Glutamatergic neuron (in vitro differentiated cells): ENCODE results near the gene LRRC8C. TPM values are rescaled to one million over a fixed set of nuclear protein-coding genes. Genes with fewer than 3 reads are reported as not detected.

ENCODE experiments used
- DNase-seq: peaks from one replicate; pipeline ENCODE4 v3.0.0; 2022
- H3K27ac Mint-ChIP-seq: one replicate; pipeline ENCODE4 v1.8.0; 2020; ENCODE audit warnings: mild to moderate bottlenecking, mixed read lengths, inconsistent platforms; ENCODE audit not compliant: unreplicated experiment
- H3K27me3 Mint-ChIP-seq: one replicate; pipeline ENCODE4 v1.8.0; 2020; ENCODE audit warnings: mild to moderate bottlenecking, moderate library complexity, mixed read lengths, inconsistent platforms; ENCODE audit not compliant: unreplicated experiment
- H3K36me3 Mint-ChIP-seq: one replicate; pipeline ENCODE4 v1.8.0; 2020; ENCODE audit warnings: mild to moderate bottlenecking, mixed read lengths, inconsistent platforms; ENCODE audit not compliant: unreplicated experiment
- H3K4me1 Mint-ChIP-seq: one replicate; pipeline ENCODE4 v1.8.0; 2020; ENCODE audit warnings: mild to moderate bottlenecking, low read depth, mixed read lengths, inconsistent platforms; ENCODE audit not compliant: unreplicated experiment
- H3K4me3 Mint-ChIP-seq: one replicate; pipeline ENCODE4 v1.8.0; 2020; ENCODE audit warnings: mild to moderate bottlenecking, mixed read lengths, inconsistent platforms; ENCODE audit not compliant: unreplicated experiment
- H3K9me3 Mint-ChIP-seq: one replicate; pipeline ENCODE4 v1.8.0; 2020; ENCODE audit warnings: mild to moderate bottlenecking, moderate library complexity, mixed read lengths, inconsistent platforms; ENCODE audit not compliant: unreplicated experiment
- CTCF ChIP-seq: fragments of 200-600 bp; sonication (generic); IDR thresholded peaks from one replicate; pipeline ENCODE4 v1.5.0; 2021; ENCODE audit not compliant: partially characterized antibody, unreplicated experiment
- total RNA-seq: library from RNA; stranded (reverse); fragmentation: NEBNext Ultra II Directional; extraction: Animal tissue kit (Norgen Biotek cat#: 25700); gene quantifications from one replicate; pipeline ENCODE4 v1.2.1, GENCODE V29; 2021; ENCODE audit not compliant: unreplicated experiment

The LRRC8C gene
- total RNA-seq, 1 donor from 2014 or later: 2.6 TPM

- Mint-ChIP-seq H3K4me1 (no peaks in the 10 kb centered on the region), H3K27ac (no peak overlapping the region), H3K27me3 (peaks cover 2% of the 10 kb centered on the region), H3K9me3 (no peaks in the 10 kb centered on the region), H3K4me3 (no peak overlapping the region), H3K36me3 (no peaks in the 10 kb centered on the region)
- TF ChIP-seq CTCF: no peak
- no peak for DNase-seq
These were observed 42.8 kb downstream of the LRRC8C start for GRCh38 chr1:89675677-89676076.

- TF ChIP-seq CTCF: no peak
- no peak for DNase-seq
- no peaks in the 10 kb centered on the region for H3K9me3 Mint-ChIP-seq
- H3K4me3 Mint-ChIP-seq: no peak overlapping the region
- no peaks in the 10 kb centered on the region for H3K4me1 Mint-ChIP-seq
- H3K27me3 Mint-ChIP-seq: peaks cover 2% of the 10 kb centered on the region
- no peak overlapping the region for H3K27ac Mint-ChIP-seq
- H3K36me3 Mint-ChIP-seq: no peaks in the 10 kb centered on the region
These were observed 48.3 kb downstream of the LRRC8C start for GRCh38 chr1:89681045-89681729.

- no peaks in the 10 kb centered on the region for H3K4me1 Mint-ChIP-seq
- TF ChIP-seq CTCF: no peak
- H3K36me3 Mint-ChIP-seq: peaks cover 6% of the 10 kb centered on the region
- no peak for DNase-seq
- no peaks in the 10 kb centered on the region for H3K9me3 Mint-ChIP-seq
- no peak overlapping the region for H3K4me3 Mint-ChIP-seq
- H3K27ac Mint-ChIP-seq: no peak overlapping the region
- H3K27me3 Mint-ChIP-seq: peaks cover 2% of the 10 kb centered on the region
These were observed 49.7 kb downstream of the LRRC8C start for GRCh38 chr1:89682611-89683010.

GRCh38 chr1:89685461-89685860, 52.5 kb downstream of the LRRC8C start:
- no peak for TF ChIP-seq CTCF
- no peaks in the 10 kb centered on the region for H3K9me3 Mint-ChIP-seq
- peaks cover 8% of the 10 kb centered on the region for H3K4me1 Mint-ChIP-seq
- peaks cover 2% of the 10 kb centered on the region for H3K27me3 Mint-ChIP-seq
- no peak overlapping the region for H3K27ac Mint-ChIP-seq
- H3K36me3 Mint-ChIP-seq: peaks cover 7% of the 10 kb centered on the region
- no peak for DNase-seq
- H3K4me3 Mint-ChIP-seq: no peak overlapping the region

GRCh38 chr1:89686520-89686919, 53.6 kb downstream of the LRRC8C start:
- no peak for DNase-seq
- no peak for TF ChIP-seq CTCF
- peaks cover 8% of the 10 kb centered on the region for H3K4me1 Mint-ChIP-seq
- no peaks in the 10 kb centered on the region for H3K9me3 Mint-ChIP-seq
- H3K27me3 Mint-ChIP-seq: peaks cover 2% of the 10 kb centered on the region
- H3K36me3 Mint-ChIP-seq: peaks cover 7% of the 10 kb centered on the region
- H3K27ac Mint-ChIP-seq: no peak overlapping the region
- no peak overlapping the region for H3K4me3 Mint-ChIP-seq
